GM12891 (cell line): ENCODE measurements around the gene ETV4.

ENCODE experiments used
- PAX5 ChIP-seq: IDR thresholded peaks from 2 replicates; pipeline ENCODE4 v1.6.1; 2011; ENCODE audit warnings: low read length, moderate library complexity, mild to moderate bottlenecking; ENCODE audit not compliant: insufficient read depth, severe bottlenecking
- POLR2A ChIP-seq: IDR thresholded peaks from 2 replicates; pipeline ENCODE4 v1.6.1; 2011; ENCODE audit warnings: low read depth, low read length, control low read depth
- SPI1 ChIP-seq: IDR thresholded peaks from 2 replicates; pipeline ENCODE4 v1.6.1; 2011; ENCODE audit warnings: low read depth, low read length, control low read depth
- TAF1 ChIP-seq: IDR thresholded peaks from 2 replicates; pipeline ENCODE4 v1.6.1; 2011; ENCODE audit warnings: low read depth, low read length, control low read depth

DNA sequence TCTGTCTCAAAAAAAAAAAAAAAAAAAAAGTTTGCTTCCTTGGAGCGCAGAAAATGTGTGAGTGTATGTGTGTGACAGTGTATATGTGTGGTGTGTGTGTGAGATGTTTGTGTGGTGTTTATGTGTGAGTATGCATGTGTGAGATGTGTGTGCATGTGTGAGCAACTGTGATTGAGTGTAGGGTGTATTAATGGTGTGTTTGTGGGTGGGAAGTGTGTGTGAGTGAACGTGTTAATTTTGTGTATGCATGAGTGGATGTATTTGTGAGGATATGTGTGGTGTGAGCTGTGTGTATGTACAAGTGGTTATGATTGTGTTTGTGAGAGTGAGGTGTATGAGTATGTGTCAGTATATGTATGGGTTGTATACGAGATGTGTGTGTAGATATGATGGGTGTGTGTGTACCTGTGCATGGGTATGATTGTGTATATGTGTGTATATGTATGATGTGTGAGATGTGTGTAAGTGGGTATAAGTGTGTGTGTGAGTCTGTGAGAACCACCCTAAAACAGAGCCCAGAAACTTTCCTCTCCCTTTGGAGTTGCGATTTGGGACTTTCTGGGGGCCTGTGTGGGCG, 22.5 kb upstream of the ETV4 start:
- TF ChIP-seq POLR2A (no peak), TAF1 (no peak), SPI1 (no peak), PAX5 (no peak)
